NCI-H2029 treated with DMSO at 0.1 percent for 48 hours (cell line): ENCODE data around the gene DOCK3.
"Not testable (repeated sequence)": the region's sequence is repeated elsewhere in the genome, so short reads cannot be mapped to it uniquely, and the experiment has no call there.

Experiments
- DNase-seq: peaks from one replicate; lab custom pipeline; 2025; lab: John Stamatoyannopoulos, UW

Gene DOCK3

DNA sequence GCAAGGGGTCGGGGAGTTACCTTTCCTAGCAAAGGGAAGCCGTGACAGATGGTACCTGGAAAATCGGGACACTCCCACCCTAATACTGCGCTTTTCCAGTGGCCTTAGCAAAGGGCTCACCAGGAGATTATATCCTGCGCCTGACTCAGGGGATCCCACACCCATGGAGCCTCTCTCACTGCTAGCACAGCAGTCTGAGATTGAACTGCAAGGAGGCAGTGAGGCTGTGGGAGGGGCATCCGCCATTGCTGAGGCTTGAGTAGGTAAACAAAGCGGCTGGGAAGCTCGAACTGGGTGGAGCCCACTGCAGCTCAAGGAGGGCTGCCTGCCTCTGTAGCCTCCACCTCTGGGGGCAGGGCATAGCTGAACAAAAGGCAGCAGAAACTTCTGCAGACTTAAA is 693.5 kb downstream of the DOCK3 start:
- not testable (repeated sequence) for DNase-seq

DNA sequence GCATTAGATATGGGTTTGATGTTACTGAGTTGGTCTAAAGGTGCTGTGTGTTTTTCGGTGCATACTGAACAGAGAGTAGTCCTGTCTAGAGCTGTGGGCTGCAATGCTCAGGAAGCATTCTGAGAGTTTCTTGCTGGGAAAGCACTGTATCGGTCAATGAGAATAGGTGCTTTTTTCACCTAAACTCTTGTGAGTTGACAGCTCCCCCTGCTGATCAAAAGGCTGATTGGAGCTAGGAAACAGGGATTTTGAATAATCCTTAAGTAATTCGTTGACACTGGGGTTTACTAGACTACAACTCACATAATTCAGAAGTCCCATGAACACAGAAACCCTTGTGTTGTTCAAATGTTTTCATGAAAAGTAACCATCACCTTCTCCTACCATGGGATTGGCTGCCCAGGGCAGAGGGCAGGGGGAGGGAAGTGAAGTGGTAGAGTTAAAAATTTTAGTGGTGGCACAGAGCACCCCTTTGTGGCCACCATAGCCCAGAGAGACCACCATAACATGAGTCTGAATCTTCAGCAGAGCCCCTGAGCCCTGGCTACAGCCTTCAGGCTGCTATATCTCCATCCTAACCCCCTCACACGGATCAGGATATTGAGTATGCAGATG is 697.3 kb downstream of the DOCK3 start:
- no peak for DNase-seq

DNA sequence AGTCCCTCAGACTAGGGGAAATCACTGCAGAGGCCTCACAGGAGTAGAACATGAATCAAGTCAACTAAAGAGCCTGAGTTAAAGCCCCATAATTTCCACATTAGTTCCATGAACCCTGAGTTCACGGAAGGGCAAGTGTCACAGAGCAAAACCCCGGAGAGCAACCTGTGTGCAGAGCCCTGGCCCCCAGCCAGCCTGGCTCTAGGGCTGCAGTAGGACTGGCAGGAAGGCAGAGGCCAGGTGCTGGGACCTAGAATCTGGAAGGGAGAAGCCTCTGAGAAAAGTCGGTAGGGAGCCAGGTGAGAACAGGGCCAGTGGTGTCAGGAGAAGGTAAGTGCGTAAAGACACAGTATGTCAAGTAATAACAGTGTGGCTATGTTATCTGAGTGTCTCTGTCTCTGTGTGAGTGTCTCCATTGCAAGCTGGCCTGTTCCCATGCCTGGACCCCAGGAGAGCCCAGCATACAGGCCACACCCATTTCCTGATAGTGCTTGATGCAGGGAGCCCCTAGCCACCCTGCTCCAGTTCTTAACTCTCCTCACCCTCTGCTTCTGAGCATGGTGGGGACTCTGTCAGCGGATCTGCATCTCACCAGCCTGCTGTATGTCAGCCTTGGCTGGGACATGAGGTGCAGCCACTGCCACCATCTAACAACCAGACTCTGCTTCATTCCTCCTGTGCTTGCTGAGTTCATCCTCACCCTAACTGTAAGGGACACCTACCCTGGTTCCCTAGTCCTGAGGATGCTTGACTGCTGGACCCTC is 699.1 kb downstream of the DOCK3 start:
- no peak for DNase-seq

DNA sequence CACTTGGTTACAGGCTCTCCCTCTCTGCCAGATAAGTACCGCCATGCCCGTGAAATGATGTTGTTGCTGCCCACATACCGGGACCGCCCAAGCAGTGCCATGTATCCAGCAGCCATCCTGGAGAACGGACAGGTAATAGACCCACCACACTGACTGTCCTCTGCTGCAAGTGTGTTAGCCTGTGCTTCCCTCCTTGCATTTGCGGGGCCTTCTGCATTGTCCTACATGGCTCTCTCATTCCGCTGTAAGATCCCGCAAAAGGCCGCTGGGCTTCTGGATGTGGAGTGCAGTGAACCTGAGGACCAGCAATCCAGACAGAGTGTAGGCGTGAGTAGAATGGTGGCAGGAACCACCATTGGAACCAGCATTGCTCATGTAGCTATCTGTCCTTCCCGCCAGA is 699.7 kb downstream of the DOCK3 start:
- no peak for DNase-seq

DNA sequence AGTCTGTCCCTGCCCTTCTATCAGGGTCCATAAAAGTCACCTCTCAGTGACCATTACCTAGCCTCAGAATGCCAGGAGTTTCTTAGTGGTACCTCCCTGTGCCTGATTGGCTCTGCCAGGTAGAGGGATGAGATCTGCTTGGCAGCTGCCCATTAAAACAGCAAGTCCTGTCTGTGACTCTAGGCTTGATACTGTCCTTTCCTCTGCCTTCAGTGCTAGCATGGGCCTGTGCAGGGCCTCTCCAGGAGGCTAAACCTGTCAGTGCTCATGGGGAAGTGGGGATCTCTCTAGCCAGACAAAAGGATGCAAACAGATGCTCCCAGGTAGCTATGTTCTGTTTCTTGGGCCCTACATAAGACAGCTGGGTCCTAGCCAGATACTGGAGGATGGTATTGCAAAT is 700.4 kb downstream of the DOCK3 start:
- DNase-seq, result no peak

DNA sequence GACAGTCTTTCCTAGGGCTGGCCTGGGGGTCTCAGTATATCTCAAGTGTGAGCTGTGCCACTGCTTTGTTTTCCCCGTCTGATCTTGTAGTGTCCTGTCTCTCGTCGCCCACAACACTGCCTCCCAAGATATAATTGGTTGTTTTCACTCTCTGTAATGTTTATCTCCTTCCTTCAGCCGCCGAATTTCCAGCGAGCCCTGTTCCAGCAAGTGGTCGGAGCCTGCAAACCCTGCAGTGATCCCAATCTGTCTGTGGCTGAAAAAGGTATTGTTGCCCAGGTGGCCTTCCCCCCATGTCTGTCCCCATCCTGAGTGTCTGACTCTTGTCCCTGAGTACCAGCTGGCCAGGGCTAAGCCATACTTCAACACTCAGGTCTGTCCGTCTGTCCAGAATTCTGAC is 700.8 kb downstream of the DOCK3 start:
- no peak for DNase-seq

DNA sequence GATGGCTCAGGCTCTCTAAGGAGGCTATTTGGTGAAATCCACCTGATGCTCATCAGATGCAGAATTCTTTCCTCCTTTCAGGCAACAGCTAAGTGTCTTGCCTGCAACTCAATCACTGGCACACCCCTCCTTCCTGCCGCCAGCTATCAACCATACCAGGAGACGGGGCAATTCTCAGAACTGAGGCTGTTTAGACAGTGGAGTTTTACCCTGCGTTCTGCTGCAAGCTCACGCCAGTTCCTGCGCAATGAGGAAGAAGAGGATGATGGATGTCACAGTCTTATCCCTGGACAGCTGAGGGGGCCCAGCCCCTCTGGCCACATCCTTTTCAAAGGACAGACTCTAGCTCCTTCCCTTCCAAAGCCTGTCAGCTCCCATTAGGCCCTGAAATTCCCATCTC is 703.3 kb downstream of the DOCK3 start:
- no peak for DNase-seq

DNA sequence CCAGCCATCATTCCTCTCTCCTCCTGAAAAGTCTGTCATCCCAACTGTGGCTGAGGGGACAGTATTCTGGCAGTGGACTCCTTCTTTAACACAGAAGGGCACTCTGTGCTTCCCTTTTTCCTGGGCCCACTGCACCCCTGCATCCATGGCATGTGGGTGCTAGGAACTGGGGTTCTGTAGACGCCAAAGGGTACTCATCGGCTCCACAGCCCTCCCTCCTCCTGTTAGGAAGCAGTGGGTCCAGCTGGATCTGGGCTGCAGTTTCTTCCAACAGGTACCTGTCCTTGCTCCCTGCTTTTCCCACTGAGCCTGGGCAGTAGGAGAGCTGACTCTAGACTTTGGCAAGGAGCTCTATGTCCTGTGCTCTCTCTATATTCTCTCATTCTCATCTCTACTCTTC is 704.0 kb downstream of the DOCK3 start:
- DNase-seq, result no peak

DNA sequence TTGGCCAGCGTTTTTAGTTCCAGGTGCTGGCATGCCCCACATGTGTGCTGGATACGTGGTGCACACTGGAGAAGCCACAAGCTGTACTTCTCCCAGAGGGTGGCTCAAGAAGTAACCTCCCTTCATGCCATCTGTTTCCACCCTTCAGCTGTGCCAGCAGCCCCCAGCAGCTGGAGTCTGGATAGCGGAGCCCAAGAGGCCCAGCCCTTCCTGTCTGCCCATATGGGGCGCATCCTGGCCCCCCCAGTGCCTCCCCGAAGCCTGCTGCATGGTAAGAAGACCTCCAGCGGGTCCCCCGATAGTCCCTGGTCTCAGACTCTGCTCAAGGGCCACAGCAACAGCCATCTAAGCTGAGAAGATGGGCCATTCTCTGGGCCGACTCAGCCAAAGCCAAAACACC is 704.6 kb downstream of the DOCK3 start:
- no peak for DNase-seq

DNA sequence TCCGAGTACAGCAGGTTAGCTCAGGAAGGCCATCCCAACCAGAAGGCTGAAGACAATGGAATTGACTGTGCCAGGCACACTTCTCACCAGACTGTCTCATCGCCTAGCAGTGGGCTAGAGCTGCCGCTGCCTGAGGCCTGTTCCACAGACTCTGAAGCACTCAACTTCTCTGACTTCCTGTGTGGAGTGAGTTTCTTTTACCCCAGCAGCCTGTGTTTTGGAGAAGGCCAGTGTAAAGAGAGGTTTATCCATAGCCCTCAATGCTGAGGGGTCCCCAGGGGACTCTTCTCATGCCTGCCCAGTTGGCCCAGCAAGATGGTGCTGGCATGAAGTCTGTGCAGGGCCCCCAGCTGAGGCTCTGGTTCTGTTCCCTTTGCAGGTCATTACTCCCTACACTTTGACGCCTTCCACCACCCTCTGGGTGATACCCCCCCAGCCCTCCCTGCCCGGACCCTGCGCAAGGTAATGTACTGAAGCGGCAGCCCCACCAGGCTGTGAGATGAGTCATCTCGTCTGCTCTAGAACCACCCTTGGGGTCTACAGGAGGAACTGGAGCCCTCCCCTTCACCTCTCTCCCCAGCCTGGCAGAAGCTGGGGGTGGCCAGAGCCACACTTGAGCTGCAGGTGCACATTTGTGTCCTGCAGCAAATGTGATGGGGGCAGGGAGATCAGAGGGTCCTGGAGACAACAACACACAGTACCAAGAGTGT is 705.2 kb downstream of the DOCK3 start:
- DNase-seq, result no peak

DNA sequence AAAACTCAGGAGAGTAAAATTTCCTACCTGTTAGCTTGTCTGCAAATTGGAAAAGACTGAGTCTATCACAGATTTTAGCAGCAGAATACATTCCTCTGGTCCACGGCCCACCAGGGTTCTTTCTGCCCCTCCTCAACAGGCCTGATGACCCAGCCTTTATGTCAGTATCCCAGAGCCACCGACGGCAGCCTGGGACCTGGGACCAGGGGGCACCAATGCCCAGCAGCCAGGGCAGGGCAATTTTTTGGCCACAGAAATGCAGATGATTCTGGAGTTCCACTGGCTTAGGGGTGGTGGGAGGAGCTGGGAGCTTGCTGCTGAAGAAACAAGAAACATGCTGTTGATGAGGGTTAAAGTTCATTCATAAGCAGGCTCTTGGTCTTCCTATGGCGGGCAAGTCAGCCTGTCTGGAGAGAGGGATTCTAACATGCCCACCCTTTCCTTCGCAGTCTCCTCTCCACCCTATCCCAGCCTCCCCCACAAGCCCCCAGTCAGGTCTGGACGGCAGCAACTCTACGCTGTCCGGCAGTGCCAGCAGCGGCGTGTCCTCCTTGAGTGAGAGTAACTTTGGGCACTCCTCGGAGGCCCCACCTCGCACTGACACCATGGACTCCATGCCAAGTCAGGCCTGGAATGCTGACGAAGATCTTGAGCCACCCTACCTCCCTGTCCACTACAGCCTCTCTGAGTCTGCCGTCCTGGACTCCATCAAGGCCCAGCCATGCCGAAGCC is 706.0 kb downstream of the DOCK3 start:
- no peak for DNase-seq

DNA sequence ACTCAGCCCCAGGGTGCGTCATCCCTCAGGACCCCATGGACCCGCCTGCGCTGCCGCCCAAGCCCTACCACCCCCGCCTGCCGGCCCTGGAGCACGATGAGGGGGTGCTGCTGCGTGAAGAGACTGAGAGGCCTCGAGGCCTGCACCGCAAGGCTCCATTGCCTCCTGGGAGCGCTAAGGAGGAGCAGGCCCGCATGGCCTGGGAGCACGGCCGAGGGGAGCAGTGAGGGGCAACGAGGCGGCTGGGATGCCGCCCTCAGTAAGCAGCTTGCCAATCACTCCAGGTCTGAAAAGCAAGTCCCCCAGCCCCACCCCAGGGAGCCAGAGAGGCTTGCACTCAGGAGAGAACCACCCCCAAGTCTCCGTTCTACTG is 706.6 kb downstream of the DOCK3 start:
- DNase-seq, result no peak

DNA sequence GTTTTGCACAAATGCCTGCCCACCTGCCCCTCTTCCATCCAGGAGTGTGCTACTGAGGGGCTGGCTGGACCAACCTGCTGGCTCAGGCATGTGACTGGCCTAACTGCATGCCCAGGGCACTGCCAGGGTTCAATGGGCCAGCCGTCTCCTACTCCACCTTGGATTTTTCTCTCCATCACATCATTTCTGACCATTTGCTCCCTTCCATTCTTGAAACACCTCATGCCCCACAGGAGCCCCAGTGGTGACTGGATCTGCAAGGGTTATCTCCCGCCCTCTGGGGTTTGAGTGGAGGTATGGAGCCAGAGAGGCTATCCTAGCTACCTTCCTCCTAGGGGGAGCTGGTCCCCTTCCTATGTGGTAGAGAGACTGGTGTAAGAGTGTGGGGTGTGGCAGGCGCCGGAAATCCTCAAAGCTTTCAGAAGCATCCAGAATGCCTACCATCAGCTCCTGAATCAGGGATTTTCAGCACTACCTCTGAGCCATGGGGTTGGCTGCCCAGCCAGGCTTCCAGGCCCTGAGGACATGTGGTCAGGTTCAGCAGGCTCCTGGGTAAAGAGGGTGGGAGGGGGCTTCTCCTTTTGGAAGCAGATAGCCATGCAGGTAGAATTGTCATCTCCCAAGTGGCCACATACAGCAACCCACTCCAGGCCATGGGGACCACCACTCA is 707.5 kb downstream of the DOCK3 start:
- no peak for DNase-seq

DNA sequence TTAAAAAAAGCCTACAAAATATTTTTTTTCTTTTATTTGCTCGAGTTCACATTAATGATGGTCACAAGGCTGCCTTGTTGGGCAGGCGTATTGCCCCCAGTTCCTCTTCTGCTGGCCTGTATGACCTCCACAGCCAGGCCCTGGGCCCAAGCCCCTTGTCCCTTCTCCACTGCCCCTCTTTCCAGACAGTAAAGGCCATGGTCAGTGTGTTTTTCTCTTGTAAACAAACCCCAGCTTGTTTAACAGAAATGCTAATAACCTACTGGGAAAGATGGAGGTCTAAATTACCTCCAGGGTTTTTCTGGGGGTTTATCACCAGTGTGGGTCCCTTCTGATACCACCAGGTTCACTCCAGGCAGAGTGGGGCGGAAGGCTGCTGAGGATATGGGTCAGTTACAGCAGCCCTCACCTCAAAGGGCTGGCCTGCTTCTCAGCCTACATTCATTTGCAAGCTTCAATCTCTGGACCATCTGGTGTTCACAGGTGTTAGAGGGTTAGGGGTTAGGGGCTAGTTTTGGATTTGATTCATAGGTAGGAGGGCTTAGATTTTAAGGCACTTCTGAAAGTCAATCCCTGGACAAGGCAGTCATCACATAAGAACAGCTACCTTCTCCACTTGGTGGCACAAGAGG is 708.3 kb downstream of the DOCK3 start:
- DNase-seq, result no peak

DNA sequence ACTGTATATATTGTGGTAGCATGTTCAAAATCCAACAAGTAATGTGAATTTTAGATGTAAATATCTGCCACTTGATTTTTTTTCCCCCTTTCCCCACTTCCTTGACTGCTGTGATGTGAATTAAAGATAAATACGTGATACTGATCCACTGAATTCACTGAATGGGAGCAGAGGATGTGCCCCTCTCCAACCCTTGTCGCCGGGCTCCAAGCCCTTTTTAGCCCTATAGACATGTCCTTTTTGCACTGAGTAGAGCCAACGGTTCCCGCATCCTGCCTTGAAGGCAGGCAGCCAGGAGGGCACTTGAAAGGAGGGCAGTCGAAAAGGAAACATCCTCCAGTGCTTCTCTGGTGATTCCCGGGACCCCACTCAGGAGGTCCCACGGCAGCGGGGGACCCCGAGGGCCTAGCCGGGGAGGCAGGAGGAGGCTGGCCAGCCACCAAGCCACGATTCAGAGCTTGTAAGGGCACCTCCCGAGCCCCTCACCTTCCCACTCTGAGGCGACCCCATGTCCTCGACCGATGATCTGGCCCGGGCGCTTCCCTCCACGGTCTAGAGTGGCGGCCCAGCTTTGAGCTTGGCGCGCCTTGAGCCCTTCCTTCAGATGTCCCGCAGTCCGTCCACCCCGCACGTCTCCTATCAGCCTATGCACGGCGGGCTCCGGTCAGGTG is 709.5 kb downstream of the DOCK3 start:
- no peak for DNase-seq

DNA sequence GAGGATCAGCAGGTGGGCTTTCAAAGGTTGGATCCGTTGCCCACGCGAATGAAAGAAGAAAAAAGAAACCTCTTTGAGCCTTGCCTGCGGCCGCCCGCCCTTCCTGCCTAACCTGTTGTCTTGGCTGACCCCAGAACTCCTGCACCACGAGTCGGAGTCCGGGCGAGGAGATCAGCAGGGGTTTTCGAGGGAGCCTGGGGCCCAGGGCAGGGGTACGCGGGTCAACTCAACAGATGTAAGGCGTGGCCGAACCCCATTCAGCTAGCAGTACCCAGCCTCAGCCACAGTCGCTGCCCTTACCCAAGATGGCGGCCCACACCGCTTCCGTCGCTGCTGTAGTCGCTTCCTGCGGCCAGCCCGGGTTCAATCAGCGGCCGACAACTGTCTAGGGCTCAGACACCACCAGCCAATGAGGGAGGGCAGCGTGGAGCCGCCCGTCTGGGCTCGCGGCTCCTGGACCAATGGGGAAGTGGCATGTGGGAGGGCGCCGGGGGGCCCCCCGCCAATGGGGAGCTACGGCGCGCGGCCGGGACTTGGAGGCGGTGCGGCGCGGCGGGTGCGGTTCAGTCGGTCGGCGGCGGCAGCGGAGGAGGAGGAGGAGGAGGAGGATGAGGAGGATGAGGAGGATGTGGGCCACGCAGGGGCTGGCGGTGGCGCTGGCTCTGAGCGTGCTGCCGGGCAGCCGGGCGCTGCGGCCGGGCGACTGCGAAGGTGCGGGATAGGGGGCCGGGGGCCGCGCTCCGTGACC is 710.2 kb downstream of the DOCK3 start, which contains the start of gene MANF:
Gene MANF, plus strand, starts transcription at position 566 of the 748 bp plus-strand sequence. Its CDS starts 52 bp downstream, at position 618.
- peak; percentile 46 for DNase-seq

DNA sequence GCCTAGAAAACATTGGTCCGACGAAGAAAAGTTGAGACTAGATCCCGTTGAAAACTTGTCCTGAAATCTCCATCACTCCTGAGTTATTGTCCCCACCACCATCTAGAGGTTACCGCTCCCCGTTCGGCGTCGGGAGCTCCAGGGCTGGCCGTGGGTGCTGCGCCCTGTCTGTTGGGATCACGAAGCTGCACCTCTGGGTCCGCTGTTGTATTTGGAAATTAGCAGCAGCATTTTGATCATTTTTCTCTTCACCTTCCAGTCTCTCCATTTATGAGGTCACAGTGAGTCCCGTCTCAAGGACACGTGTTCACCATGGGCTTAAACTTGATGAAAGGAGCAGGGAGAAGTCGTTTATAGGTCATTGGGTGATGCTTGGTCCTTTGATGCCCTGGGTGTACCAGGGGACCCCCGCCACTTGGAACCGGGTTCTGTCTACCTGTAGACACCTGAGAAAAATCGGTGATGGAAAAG is 710.9 kb downstream of the DOCK3 start:
- DNase-seq, result no peak

DNA sequence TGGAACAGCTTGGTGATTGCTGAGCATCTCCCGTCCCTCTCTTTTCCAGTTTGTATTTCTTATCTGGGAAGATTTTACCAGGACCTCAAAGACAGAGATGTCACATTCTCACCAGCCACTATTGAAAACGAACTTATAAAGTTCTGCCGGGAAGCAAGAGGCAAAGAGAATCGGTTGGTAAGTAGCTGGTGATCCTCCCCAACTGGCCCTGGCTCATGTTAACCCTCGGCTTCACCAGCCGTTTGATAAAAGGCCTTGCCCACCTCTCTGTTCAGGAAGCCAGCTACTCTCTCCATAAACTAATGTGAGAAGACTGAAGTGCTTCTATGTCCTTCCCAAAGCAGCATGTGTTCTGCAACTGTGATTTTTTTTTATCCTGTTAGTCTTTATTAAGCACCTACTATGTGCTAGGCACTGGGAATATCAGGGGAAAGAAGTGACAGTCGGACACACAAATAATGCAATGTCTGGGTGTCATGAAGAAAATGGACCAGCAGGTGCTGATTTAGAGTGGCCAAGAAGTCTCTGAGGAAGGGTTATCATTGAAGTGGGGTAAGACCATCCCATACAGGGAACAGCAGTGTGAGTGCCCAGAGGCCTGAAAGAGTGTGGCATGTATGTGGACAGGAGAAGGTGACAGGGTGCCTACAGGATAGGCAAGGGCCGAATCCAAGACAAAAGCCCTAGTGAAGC is 711.6 kb downstream of the DOCK3 start:
- DNase-seq, result no peak

DNA sequence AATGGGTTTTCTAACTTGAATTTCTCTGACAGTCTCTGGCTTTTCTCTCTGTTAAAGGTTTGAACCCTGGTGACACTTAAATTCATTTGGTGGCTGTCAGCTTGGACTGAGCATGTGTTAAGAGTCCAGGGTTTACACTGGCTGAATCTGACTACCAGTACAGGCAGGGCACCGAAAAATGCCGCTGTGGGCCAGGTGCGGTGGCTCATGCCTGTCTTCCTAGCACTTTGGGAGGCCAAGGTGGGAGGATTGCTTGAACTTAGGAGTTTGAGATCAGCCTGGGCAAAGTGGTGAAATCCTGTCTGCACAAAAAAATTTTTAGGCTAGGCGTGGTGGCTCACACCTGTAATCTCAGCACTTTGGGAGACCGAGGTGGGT is 712.1 kb downstream of the DOCK3 start:
- DNase-seq, result no peak
